Upper lobe of left lung (tissue), 6 donors: ENCODE results near the gene CSF1. TPM values are rescaled to one million over a fixed set of nuclear protein-coding genes. Genes with fewer than 3 reads are reported as not detected.

Experiments
- ATAC-seq, 2 donors: fragments of 200-7000 bp; cut with Tn5 transposase; one replicate each; pipeline ENCODE4 v1.9.1; 2022; ENCODE audit warnings: mild to moderate bottlenecking in 2 of 2, moderate library complexity in 2 of 2; ENCODE audit not compliant: low FRiP score in 2 of 2
- DNase-seq, 2 donors: peaks; one replicate each; pipeline ENCODE4 v3.0.0-alpha.2; 2019 to 2020
- H3K27ac ChIP-seq, 4 donors: fragments of 200-600 bp; sonication (generic); one replicate each; pipeline ENCODE4 v1.5.1; 2016 to 2019
- H3K27me3 ChIP-seq, 4 donors: fragments of 200-600 bp; sonication (generic); one replicate each; pipeline ENCODE4 v1.5.1; 2017 to 2019
- H3K36me3 ChIP-seq, 4 donors: fragments of 200-600 bp; sonication (generic); one replicate each; pipeline ENCODE4 v1.5.1; 2016 to 2019
- H3K4me1 ChIP-seq, 4 donors: fragments of 200-600 bp; sonication (generic); one replicate each; pipeline ENCODE4 v1.5.1; 2018 to 2019
- H3K4me3 ChIP-seq, 4 donors: fragments of 200-600 bp; sonication (generic); one replicate each; pipeline ENCODE4 v1.5.1; 2017 to 2019; ENCODE audit warnings: mild to moderate bottlenecking in 2 of 4, moderate library complexity in 1 of 4
- H3K9me3 ChIP-seq, 4 donors: fragments of 200-600 bp; sonication (generic); one replicate each; pipeline ENCODE4 v1.5.1; 2018 to 2019
- CTCF ChIP-seq, 6 experiments: fragments of 450-650 bp in 4 of 6; fragments of 200-600 bp in 2 of 6; sonication (generic) in 2 of 6; IDR thresholded peaks; one replicate each; pipeline ENCODE4 v1.5.1; 2016 to 2019; ENCODE audit warnings: antibody characterized with exemption in 6 of 6
- EP300 ChIP-seq, 4 donors: sonication (generic); formaldehyde crosslinking; IDR thresholded peaks; one replicate each; pipeline ENCODE4 v1.5.1; 2017; ENCODE audit warnings: antibody characterized with exemption in 4 of 4, control low read depth in 2 of 4
- POLR2A ChIP-seq, 4 donors: fragments of 450-650 bp; IDR thresholded peaks; one replicate each; pipeline ENCODE4 v1.5.1; 2016 to 2017; ENCODE audit warnings: antibody characterized with exemption in 4 of 4, mild to moderate bottlenecking in 2 of 4
- POLR2AphosphoS5 ChIP-seq, 2 donors: sonication (generic); formaldehyde crosslinking; IDR thresholded peaks; one replicate each; pipeline ENCODE4 v1.5.1; 2017; ENCODE audit warnings: antibody characterized with exemption in 2 of 2
- WGBS, 2 donors: methylation state at CpG; one replicate each; pipeline ENCODE4 v1.1.5; 2017 to 2018; 5-methylcytosine and 5-hydroxymethylcytosine counted together
- total RNA-seq, 6 donors: library from RNA; depleted of rRNA in 4 of 6; stranded (reverse); fragments of >200 nt in 4 of 6; gene quantifications; one replicate each; pipeline versions ENCODE4 v1.1.0 to v1.2.1, GENCODE V29; 2016 to 2021
- donor health status: DM: no; HTN: no; CAD: no; lungs with moderate emphysema.
- donor health status: DM: no; HTN: yes; CAD: no; lungs with severe emphysema.

Gene CSF1
- total RNA-seq, 6 donors from 2014 or later = 19.4 to 106 (median 36.5) TPM

DNA sequence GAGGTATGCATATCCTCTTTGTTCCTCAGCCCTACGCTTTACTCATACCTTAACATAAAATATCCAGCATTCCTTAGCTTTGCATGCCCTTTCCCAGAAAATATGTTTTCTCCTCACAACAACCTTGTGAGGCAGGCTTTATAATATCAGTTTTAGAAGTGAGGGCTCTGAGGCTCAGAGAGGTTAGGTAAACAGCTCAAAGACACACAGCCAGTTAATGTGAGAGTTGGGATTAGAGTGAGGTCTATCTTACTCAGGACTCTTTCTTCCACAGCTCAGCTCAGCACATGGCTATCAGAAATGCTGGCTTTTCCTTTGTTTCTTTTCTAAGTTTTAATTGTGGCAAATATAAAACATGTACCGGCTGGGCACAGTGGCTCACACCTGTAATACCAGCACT, 27.9 kb downstream of the CSF1 start:
- H3K27me3 ChIP-seq = no peaks in the 10 kb centered on the region
- peaks cover 0 to 6% (median 3%) of the 10 kb centered on the region in 4 donors for H3K9me3 ChIP-seq
- H3K4me3 ChIP-seq = no peak overlapping the region
- no peak overlapping the region for H3K27ac ChIP-seq
- H3K4me1 ChIP-seq = peaks cover 6 to 11% (median 8%) of the 10 kb centered on the region in 4 donors
- DNase-seq (no peak), ATAC-seq (no peak)
- H3K36me3 ChIP-seq = no peaks in the 10 kb centered on the region
- 95 to 100% methylated on average over 2 of the region's 2 CpGs for WGBS, 2 donors
- TF ChIP-seq CTCF (IDR thresholded peaks at IDR 0.05) (no peak), POLR2AphosphoS5 (IDR thresholded peaks at IDR 0.05) (no peak), EP300 (IDR thresholded peaks at IDR 0.05) (no peak), POLR2A (IDR thresholded peaks at IDR 0.05) (no peak)

DNA sequence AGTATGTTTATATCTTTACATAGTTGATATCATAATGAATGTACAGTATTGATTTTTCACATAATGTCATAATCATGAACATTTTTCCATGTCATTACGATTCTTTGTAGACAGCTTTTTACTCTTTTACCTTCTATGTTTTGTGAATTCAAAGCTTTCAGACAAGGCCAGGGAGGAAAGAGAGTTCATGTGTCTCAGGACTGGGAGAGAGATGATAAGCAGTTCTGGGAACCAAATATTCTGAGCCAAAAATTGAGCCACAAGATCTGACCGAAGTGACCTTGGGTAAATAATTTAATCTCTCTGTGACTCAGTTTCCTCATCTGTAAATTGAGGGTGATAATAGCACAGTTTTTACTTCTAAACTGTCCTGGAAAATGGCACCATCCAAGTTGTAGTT, 31.8 kb downstream of the CSF1 start:
- Histone ChIP-seq H3K27me3 (no peaks in the 10 kb centered on the region), H3K36me3 (no peaks in the 10 kb centered on the region), H3K4me3 (no peak overlapping the region), H3K4me1 (peaks cover 0 to 9% (median under 1%) of the 10 kb centered on the region in 4 donors), H3K9me3 (peaks cover 0 to 5% (median 3%) of the 10 kb centered on the region in 4 donors), H3K27ac (no peak overlapping the region)
- no peak for DNase-seq
- WGBS, 2 donors = 88 to 91% methylated on average over 2 of the region's 2 CpGs
- no peak for TF ChIP-seq POLR2A (IDR thresholded peaks at IDR 0.05)
- no peak for TF ChIP-seq POLR2AphosphoS5 (IDR thresholded peaks at IDR 0.05)
- no peak for TF ChIP-seq EP300 (IDR thresholded peaks at IDR 0.05)
- TF ChIP-seq CTCF (IDR thresholded peaks at IDR 0.05) = no peak
- no peak for ATAC-seq

- 61 to 84% methylated on average over 2 of the region's 2 CpGs for WGBS, 2 donors
- H3K27ac ChIP-seq = no peak overlapping the region
Observed at GRCh38 chr1:109944541-109944940, 33.9 kb downstream of the CSF1 start.

DNA sequence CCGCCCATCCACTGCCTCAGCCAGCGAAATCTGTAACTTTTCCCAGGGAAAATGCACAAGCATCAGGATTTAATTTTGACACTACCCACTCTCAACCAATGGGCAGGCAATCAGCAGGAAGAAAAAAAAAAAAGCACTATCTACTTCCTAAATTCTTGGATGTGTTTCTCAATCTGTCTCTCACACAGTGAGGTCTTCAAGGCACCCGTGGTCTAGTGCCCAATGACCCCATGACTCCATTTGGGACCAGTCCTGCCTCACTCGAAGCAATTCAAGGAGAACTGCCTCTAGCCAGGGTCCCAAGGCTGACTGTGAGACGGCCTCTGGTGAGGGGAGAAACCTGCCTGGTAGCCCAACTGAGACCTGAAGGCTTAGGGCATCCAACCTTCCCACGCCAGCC, 35.9 kb downstream of the CSF1 start:
- TF ChIP-seq CTCF (IDR thresholded peaks at IDR 0.05) (no peak), EP300 (IDR thresholded peaks at IDR 0.05) (no peak), POLR2A (IDR thresholded peaks at IDR 0.05) (no peak), POLR2AphosphoS5 (IDR thresholded peaks at IDR 0.05) (no peak)
- ATAC-seq = no peak
- Histone ChIP-seq H3K4me3 (no peak overlapping the region), H3K36me3 (no peaks in the 10 kb centered on the region), H3K27ac (peak overlapping the region in 1 of 4 donors; percentile 6), H3K4me1 (peaks cover 4 to 15% (median 6%) of the 10 kb centered on the region in 4 donors), H3K27me3 (no peaks in the 10 kb centered on the region), H3K9me3 (no peaks in the 10 kb centered on the region)
- no peak for DNase-seq
- WGBS, 2 donors = 87 to 92% methylated on average over 6 of the region's 6 CpGs

More at GRCh38 chr1:109944541-109944940, 33.9 kb downstream of the CSF1 start:
- Histone ChIP-seq H3K4me1 (peaks cover 4 to 15% (median 6%) of the 10 kb centered on the region in 4 donors), H3K4me3 (no peak overlapping the region), H3K9me3 (no peaks in the 10 kb centered on the region), H3K36me3 (no peaks in the 10 kb centered on the region), H3K27me3 (no peaks in the 10 kb centered on the region)
- TF ChIP-seq POLR2A (IDR thresholded peaks at IDR 0.05) (no peak), CTCF (IDR thresholded peaks at IDR 0.05) (no peak), EP300 (IDR thresholded peaks at IDR 0.05) (no peak), POLR2AphosphoS5 (IDR thresholded peaks at IDR 0.05) (no peak)
- DNase-seq (no peak), ATAC-seq (no peak)

DNA sequence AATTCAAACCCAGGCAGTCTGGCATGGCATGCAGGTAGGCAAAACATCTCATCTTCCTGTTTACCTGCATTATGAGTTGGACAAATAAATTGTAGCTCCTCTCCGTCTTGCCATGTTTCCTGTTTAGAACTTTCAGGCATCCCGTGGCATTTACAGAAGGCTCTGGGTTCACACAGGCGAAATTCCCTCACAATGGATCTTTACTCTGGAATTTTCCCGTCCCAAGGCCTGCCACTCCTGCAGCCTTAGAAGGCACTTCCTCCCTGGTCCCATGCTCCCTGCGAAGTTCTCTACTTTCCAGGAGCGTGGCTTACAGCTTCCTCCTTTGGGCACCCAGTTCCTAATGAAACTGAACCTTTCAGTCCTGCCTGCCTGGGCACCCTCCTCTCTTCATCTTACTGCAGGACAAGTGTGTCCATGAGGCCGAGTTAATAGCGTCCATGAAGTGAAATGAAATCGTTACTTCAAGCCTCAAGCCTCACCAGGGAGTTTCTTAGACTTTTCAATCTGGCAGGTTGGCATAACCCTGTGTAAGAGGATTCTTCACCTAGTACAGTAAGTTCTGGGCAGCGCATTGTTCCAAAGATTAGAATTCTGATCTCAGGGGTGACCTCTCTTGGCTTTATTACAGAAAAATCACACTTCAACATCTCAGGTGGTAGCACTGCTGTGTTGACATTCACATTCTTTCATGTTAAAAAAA, 37.1 kb downstream of the CSF1 start:
- Histone ChIP-seq H3K4me3 (no peak overlapping the region), H3K27ac (peak overlapping the region; percentile 63 to 78 (median 70)), H3K36me3 (no peaks in the 10 kb centered on the region), H3K9me3 (no peaks in the 10 kb centered on the region), H3K4me1 (peaks cover 4 to 15% (median 6%) of the 10 kb centered on the region in 4 donors), H3K27me3 (no peaks in the 10 kb centered on the region)
- WGBS, 2 donors = 43 to 59% methylated on average over 10 of the region's 10 CpGs
- ATAC-seq (peak; percentile 28 to 69), DNase-seq (peak in 1 of 2 donors; percentile 43)
- TF ChIP-seq POLR2AphosphoS5 (IDR thresholded peaks at IDR 0.05) (no peak), POLR2A (IDR thresholded peaks at IDR 0.05) (no peak), CTCF (IDR thresholded peaks at IDR 0.05) (no peak), EP300 (IDR thresholded peaks at IDR 0.05) (no peak)
